ENCODE results near the gene GPR37. TPM values are rescaled to one million over a fixed set of nuclear protein-coding genes. Genes with fewer than 3 reads are reported as not detected.

Gene GPR37
- polyA plus RNA-seq, 1 donor from 2014 or later = 1.4 TPM

DNA sequence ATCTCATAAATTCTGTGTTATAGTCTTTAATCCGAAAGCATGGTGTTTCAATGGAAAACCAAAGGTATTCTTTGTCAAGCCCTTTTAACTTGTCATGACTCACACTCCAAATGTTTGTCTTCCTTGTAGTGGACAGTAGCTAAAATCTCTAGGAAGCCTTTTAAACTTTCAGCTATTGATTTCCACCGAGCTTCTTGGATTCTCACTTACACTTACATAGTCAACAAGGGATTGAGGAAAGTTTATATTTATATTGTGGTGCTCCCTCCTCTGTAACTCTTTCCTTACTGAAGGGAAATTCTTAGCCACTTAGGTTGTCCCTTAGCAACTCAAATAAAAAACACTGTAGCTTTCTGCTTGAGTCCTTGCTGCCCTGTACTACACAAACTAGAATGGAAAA, 31.2 kb upstream of the GPR37 start:
- no peaks in the 10 kb centered on the region for H3K79me2 ChIP-seq (replicated peaks; ENCODE audit: insufficient read depth, low read length)
- H3F3A ChIP-seq (ENCODE audit: insufficient read depth, low read length, poor library complexity, severe bottlenecking) = no peaks in the 10 kb centered on the region
- H3K9me3 ChIP-seq (ENCODE audit: low read length) = no peaks in the 10 kb centered on the region
- H3K27me3 ChIP-seq (ENCODE audit: insufficient read depth, low read depth, low read length) = no peaks in the 10 kb centered on the region
- H3K9me2 ChIP-seq (ENCODE audit: insufficient read depth, low read length) = no peaks in the 10 kb centered on the region
- H3K27ac ChIP-seq (ENCODE audit: low read length) = no peak overlapping the region
- TF ChIP-seq SMC3 (conservative IDR thresholded peaks at IDR 0.05; ENCODE audit: poor library complexity) (no peak), RAD21 (conservative IDR thresholded peaks at IDR 0.05) (no peak), EZH2 (IDR thresholded peaks at IDR 0.05; ENCODE audit: borderline replicate concordance, insufficient read depth, low read length, poor library complexity, severe bottlenecking) (no peak), POLR2AphosphoS5 (IDR thresholded peaks at IDR 0.05) (no peak), TAF1 (IDR thresholded peaks at IDR 0.05; ENCODE audit: low read depth) (no peak), EP300 (conservative IDR thresholded peaks at IDR 0.05; ENCODE audit: poor library complexity, severe bottlenecking) (no peak), MXI1 (conservative IDR thresholded peaks at IDR 0.05; ENCODE audit: poor library complexity, severe bottlenecking) (no peak)
- TF ChIP-seq, protein P1, sequence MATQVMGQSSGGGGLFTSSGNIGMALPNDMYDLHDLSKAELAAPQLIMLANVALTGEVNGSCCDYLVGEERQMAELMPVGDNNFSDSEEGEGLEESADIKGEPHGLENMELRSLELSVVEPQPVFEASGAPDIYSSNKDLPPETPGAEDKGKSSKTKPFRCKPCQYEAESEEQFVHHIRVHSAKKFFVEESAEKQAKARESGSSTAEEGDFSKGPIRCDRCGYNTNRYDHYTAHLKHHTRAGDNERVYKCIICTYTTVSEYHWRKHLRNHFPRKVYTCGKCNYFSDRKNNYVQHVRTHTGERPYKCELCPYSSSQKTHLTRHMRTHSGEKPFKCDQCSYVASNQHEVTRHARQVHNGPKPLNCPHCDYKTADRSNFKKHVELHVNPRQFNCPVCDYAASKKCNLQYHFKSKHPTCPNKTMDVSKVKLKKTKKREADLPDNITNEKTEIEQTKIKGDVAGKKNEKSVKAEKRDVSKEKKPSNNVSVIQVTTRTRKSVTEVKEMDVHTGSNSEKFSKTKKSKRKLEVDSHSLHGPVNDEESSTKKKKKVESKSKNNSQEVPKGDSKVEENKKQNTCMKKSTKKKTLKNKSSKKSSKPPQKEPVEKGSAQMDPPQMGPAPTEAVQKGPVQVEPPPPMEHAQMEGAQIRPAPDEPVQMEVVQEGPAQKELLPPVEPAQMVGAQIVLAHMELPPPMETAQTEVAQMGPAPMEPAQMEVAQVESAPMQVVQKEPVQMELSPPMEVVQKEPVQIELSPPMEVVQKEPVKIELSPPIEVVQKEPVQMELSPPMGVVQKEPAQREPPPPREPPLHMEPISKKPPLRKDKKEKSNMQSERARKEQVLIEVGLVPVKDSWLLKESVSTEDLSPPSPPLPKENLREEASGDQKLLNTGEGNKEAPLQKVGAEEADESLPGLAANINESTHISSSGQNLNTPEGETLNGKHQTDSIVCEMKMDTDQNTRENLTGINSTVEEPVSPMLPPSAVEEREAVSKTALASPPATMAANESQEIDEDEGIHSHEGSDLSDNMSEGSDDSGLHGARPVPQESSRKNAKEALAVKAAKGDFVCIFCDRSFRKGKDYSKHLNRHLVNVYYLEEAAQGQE (IDR thresholded peaks at IDR 0.05; ENCODE audit: borderline replicate concordance) = no peak
- TF ChIP-seq, protein P2, sequence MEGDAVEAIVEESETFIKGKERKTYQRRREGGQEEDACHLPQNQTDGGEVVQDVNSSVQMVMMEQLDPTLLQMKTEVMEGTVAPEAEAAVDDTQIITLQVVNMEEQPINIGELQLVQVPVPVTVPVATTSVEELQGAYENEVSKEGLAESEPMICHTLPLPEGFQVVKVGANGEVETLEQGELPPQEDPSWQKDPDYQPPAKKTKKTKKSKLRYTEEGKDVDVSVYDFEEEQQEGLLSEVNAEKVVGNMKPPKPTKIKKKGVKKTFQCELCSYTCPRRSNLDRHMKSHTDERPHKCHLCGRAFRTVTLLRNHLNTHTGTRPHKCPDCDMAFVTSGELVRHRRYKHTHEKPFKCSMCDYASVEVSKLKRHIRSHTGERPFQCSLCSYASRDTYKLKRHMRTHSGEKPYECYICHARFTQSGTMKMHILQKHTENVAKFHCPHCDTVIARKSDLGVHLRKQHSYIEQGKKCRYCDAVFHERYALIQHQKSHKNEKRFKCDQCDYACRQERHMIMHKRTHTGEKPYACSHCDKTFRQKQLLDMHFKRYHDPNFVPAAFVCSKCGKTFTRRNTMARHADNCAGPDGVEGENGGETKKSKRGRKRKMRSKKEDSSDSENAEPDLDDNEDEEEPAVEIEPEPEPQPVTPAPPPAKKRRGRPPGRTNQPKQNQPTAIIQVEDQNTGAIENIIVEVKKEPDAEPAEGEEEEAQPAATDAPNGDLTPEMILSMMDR (IDR thresholded peaks at IDR 0.05; ENCODE audit: poor library complexity, severe bottlenecking) = no peak
- H4K20me1 ChIP-seq (ENCODE audit: insufficient read depth) = no peaks in the 10 kb centered on the region
- H3K9ac ChIP-seq (ENCODE audit: low read length) = no peak overlapping the region
- H2AFZ ChIP-seq (ENCODE audit: low read depth, low read length) = no peak overlapping the region
- no peak overlapping the region for H3K4me2 ChIP-seq (ENCODE audit: low read length)
- no peak overlapping the region for H3K4me3 ChIP-seq (ENCODE audit: low read length)
- H3K36me3 ChIP-seq (ENCODE audit: insufficient read depth, low read length) = no peaks in the 10 kb centered on the region

DNA sequence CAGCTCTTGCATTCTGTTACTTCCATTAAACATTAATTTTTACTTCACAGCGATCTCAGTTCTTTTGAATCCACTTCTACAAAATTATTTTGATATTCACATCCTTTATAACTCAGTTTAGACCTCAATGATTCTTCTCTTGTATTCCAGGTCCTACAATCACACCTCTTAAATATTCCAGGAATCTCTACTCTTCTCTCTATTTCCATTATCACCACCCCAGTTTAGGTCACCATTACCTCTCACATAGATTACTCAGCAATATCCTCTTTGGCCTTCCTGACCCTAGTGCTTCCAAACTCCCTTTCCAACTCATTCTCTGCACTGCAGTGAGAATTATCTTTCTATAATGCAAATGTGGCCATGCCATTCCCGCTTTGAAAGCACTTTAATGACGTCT, 27.1 kb upstream of the GPR37 start:
- Histone ChIP-seq H3K79me2 (replicated peaks; ENCODE audit: insufficient read depth, low read length) (no peaks in the 10 kb centered on the region), H3K9me2 (ENCODE audit: insufficient read depth, low read length) (no peaks in the 10 kb centered on the region), H3F3A (ENCODE audit: insufficient read depth, low read length, poor library complexity, severe bottlenecking) (no peaks in the 10 kb centered on the region), H3K4me2 (ENCODE audit: low read length) (no peak overlapping the region), H3K9ac (ENCODE audit: low read length) (no peak overlapping the region), H4K20me1 (ENCODE audit: insufficient read depth) (no peaks in the 10 kb centered on the region), H3K9me3 (ENCODE audit: low read length) (no peaks in the 10 kb centered on the region), H3K27ac (ENCODE audit: low read length) (no peak overlapping the region), H3K4me3 (ENCODE audit: low read length) (no peak overlapping the region), H3K36me3 (ENCODE audit: insufficient read depth, low read length) (no peaks in the 10 kb centered on the region), H3K27me3 (ENCODE audit: insufficient read depth, low read depth, low read length) (no peaks in the 10 kb centered on the region), H2AFZ (ENCODE audit: low read depth, low read length) (no peak overlapping the region)
- TF ChIP-seq MXI1 (conservative IDR thresholded peaks at IDR 0.05; ENCODE audit: poor library complexity, severe bottlenecking) (no peak), RAD21 (conservative IDR thresholded peaks at IDR 0.05) (no peak), SMC3 (conservative IDR thresholded peaks at IDR 0.05; ENCODE audit: poor library complexity) (no peak), EP300 (conservative IDR thresholded peaks at IDR 0.05; ENCODE audit: poor library complexity, severe bottlenecking) (no peak)
